Measurements from ENCODE around the gene KEL. TPM values are rescaled to one million over a fixed set of nuclear protein-coding genes. Genes with fewer than 3 reads are reported as not detected.

The KEL gene
- total and polyA plus RNA-seq, 4 donors, result 0.18 to 81.0 (median 0.36) TPM

DNA sequence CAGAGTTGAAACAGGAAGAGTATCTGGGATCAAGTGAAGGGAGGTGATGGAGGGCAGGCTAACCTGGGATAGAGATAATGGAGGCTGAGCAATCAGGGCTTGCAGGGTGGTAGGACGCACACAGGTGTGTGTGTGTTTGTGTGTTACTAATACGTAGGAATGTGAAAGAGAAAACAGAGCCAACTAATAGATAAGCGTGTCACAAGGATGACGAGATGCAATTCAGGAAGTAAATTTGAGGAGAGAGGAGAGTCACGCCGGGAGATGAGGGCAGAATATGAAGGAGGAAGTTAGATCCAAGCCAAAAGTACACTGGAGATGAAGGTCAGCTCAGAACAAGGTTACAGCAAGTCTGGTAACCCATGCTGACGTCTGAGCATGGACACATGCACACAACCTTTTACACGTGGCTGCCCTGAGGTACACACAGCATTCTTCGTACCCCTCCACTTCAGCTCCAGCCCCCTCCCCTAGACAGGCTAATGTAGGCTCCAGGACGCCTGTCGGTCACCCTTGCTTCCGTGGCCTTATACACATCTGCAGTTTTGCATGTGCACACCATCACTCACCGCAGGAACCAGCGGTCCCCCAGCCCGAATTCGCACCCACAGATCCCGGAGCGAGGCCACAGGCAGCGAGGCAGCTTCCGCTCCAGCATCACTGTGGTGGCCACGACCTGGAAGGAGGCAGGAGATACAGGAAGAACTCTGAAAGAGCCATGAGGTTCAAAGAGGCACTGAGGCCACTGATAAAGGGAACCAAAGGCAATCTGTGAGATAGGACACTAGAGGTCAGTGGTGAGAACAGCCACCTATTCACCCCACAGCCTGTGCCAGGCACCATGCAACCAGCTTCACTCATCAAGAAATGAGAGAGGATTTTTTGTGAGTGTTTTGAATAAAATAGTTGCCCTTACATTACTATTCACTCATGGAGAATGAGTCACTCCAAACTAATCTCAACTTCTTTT lies 53.0 kb downstream of the KEL start:
- WGBS, result 65% methylated on average over 21 of the region's 21 CpGs
- Histone ChIP-seq H3K4me1 (ENCODE audit: control insufficient read depth in 4 of 4, insufficient read depth in 4 of 4, low read length in 3 of 4) (no peaks in the 10 kb centered on the region), H3K4me3 (ENCODE audit: low read depth in 1 of 3, low read length in 3 of 3) (no peak overlapping the region), H3K27me3 (ENCODE audit: control insufficient read depth in 4 of 4, insufficient read depth in 4 of 4, low read length in 3 of 4) (peaks cover 0 to 3% (median 0%) of the 10 kb centered on the region in 4 donors), H3K9me3 (ENCODE audit: control insufficient read depth in 4 of 4, low read length in 3 of 4) (no peaks in the 10 kb centered on the region), H3K27ac (ENCODE audit: low read depth in 1 of 2, low read length in 2 of 2) (no peak overlapping the region), H3K9ac (ENCODE audit: low read depth in 1 of 2, low read length in 2 of 2) (no peak overlapping the region), H3K36me3 (ENCODE audit: control insufficient read depth in 4 of 4, insufficient read depth in 3 of 4, low read depth in 1 of 4, low read length in 3 of 4) (no peaks in the 10 kb centered on the region)
- peak; percentile 52 to 77 for TF ChIP-seq RAD21 (IDR thresholded peaks at IDR 0.05)
- TF ChIP-seq HNF4G (IDR thresholded peaks at IDR 0.05), result no peak
- peak in 1 of 2 donors; percentile 50 for TF ChIP-seq RXRA (IDR thresholded peaks at IDR 0.05)
- TF ChIP-seq, protein P1, sequence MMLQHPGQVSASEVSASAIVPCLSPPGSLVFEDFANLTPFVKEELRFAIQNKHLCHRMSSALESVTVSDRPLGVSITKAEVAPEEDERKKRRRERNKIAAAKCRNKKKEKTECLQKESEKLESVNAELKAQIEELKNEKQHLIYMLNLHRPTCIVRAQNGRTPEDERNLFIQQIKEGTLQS (IDR thresholded peaks at IDR 0.05), result no peak
- TF ChIP-seq FOXA2 (IDR thresholded peaks at IDR 0.05), result no peak
- peak; percentile 29 for TF ChIP-seq NR2F2 (IDR thresholded peaks at IDR 0.05)
- TF ChIP-seq YY1 (IDR thresholded peaks at IDR 0.05), result no peak
- TF ChIP-seq SP1 (IDR thresholded peaks at IDR 0.05), result no peak
- TF ChIP-seq, protein P2, sequence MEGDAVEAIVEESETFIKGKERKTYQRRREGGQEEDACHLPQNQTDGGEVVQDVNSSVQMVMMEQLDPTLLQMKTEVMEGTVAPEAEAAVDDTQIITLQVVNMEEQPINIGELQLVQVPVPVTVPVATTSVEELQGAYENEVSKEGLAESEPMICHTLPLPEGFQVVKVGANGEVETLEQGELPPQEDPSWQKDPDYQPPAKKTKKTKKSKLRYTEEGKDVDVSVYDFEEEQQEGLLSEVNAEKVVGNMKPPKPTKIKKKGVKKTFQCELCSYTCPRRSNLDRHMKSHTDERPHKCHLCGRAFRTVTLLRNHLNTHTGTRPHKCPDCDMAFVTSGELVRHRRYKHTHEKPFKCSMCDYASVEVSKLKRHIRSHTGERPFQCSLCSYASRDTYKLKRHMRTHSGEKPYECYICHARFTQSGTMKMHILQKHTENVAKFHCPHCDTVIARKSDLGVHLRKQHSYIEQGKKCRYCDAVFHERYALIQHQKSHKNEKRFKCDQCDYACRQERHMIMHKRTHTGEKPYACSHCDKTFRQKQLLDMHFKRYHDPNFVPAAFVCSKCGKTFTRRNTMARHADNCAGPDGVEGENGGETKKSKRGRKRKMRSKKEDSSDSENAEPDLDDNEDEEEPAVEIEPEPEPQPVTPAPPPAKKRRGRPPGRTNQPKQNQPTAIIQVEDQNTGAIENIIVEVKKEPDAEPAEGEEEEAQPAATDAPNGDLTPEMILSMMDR (IDR thresholded peaks at IDR 0.05; ENCODE audit: low read depth, low read length, missing input control), result peak; percentile 45
- no peak for TF ChIP-seq EGR1 (IDR thresholded peaks at IDR 0.05; ENCODE audit: low read depth in 2 of 2)
- no peak for TF ChIP-seq GABPA (IDR thresholded peaks at IDR 0.05 in 1 of 2, conservative IDR thresholded peaks at IDR 0.05 in 1 of 2)
- DNase-seq (ENCODE audit: low spot score), result no peak

DNA sequence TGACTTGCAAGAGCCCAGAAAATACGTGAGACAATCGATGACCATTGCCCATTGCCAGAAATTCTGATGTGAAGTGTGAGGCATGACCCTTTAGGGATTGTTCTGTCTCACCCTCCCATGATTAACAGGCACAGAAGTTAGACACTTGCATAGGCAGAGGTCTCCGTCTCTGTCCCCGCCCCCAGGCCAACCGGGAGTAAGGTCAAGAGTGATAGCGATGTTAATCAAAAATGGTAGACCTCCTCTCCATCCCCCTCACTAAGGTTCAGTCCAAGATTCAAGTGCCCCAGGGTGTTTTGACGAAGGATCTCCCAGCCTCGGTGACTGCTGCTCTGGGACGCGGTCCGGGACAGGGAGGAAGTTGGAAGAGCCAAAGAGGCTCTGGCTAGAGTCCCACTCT lies 53.9 kb downstream of the KEL start:
- H3K36me3 ChIP-seq (ENCODE audit: control insufficient read depth in 4 of 4, insufficient read depth in 3 of 4, low read depth in 1 of 4, low read length in 3 of 4), result no peaks in the 10 kb centered on the region
- H3K27ac ChIP-seq (ENCODE audit: low read depth in 1 of 2, low read length in 2 of 2), result no peak overlapping the region
- no peak overlapping the region for H3K9ac ChIP-seq (ENCODE audit: low read depth in 1 of 2, low read length in 2 of 2)
- no peaks in the 10 kb centered on the region for H3K4me1 ChIP-seq (ENCODE audit: control insufficient read depth in 4 of 4, insufficient read depth in 4 of 4, low read length in 3 of 4)
- H3K27me3 ChIP-seq (ENCODE audit: control insufficient read depth in 4 of 4, insufficient read depth in 4 of 4, low read length in 3 of 4), result peaks cover 0 to 3% (median 0%) of the 10 kb centered on the region in 4 donors
- DNase-seq (ENCODE audit: low spot score), result no peak
- TF ChIP-seq JUND (IDR thresholded peaks at IDR 0.05) (no peak), EGR1 (IDR thresholded peaks at IDR 0.05; ENCODE audit: low read depth in 2 of 2) (no peak), RXRA (IDR thresholded peaks at IDR 0.05) (no peak), NR2F2 (IDR thresholded peaks at IDR 0.05) (no peak), FOXA1 (IDR thresholded peaks at IDR 0.05) (no peak), TAF1 (conservative IDR thresholded peaks at IDR 0.05) (no peak), HNF4G (IDR thresholded peaks at IDR 0.05) (no peak), FOXA2 (IDR thresholded peaks at IDR 0.05) (no peak), RAD21 (IDR thresholded peaks at IDR 0.05) (no peak), HNF4A (conservative IDR thresholded peaks at IDR 0.05) (no peak), SP1 (IDR thresholded peaks at IDR 0.05) (no peak), GABPA (IDR thresholded peaks at IDR 0.05 in 1 of 2, conservative IDR thresholded peaks at IDR 0.05 in 1 of 2) (no peak), YY1 (IDR thresholded peaks at IDR 0.05) (no peak)
- TF ChIP-seq, protein P1 (IDR thresholded peaks at IDR 0.05), result no peak
- TF ChIP-seq, protein P3, sequence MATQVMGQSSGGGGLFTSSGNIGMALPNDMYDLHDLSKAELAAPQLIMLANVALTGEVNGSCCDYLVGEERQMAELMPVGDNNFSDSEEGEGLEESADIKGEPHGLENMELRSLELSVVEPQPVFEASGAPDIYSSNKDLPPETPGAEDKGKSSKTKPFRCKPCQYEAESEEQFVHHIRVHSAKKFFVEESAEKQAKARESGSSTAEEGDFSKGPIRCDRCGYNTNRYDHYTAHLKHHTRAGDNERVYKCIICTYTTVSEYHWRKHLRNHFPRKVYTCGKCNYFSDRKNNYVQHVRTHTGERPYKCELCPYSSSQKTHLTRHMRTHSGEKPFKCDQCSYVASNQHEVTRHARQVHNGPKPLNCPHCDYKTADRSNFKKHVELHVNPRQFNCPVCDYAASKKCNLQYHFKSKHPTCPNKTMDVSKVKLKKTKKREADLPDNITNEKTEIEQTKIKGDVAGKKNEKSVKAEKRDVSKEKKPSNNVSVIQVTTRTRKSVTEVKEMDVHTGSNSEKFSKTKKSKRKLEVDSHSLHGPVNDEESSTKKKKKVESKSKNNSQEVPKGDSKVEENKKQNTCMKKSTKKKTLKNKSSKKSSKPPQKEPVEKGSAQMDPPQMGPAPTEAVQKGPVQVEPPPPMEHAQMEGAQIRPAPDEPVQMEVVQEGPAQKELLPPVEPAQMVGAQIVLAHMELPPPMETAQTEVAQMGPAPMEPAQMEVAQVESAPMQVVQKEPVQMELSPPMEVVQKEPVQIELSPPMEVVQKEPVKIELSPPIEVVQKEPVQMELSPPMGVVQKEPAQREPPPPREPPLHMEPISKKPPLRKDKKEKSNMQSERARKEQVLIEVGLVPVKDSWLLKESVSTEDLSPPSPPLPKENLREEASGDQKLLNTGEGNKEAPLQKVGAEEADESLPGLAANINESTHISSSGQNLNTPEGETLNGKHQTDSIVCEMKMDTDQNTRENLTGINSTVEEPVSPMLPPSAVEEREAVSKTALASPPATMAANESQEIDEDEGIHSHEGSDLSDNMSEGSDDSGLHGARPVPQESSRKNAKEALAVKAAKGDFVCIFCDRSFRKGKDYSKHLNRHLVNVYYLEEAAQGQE (IDR thresholded peaks at IDR 0.05), result no peak
- TF ChIP-seq, protein P4, sequence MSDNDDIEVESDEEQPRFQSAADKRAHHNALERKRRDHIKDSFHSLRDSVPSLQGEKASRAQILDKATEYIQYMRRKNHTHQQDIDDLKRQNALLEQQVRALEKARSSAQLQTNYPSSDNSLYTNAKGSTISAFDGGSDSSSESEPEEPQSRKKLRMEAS (IDR thresholded peaks at IDR 0.05), result no peak
- TF ChIP-seq, protein P2 (IDR thresholded peaks at IDR 0.05; ENCODE audit: low read depth, low read length, missing input control), result no peak
- TF ChIP-seq, protein P5, sequence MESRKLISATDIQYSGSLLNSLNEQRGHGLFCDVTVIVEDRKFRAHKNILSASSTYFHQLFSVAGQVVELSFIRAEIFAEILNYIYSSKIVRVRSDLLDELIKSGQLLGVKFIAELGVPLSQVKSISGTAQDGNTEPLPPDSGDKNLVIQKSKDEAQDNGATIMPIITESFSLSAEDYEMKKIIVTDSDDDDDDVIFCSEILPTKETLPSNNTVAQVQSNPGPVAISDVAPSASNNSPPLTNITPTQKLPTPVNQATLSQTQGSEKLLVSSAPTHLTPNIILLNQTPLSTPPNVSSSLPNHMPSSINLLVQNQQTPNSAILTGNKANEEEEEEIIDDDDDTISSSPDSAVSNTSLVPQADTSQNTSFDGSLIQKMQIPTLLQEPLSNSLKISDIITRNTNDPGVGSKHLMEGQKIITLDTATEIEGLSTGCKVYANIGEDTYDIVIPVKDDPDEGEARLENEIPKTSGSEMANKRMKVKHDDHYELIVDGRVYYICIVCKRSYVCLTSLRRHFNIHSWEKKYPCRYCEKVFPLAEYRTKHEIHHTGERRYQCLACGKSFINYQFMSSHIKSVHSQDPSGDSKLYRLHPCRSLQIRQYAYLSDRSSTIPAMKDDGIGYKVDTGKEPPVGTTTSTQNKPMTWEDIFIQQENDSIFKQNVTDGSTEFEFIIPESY (IDR thresholded peaks at IDR 0.05), result no peak
- no peaks in the 10 kb centered on the region for H3K9me3 ChIP-seq (ENCODE audit: control insufficient read depth in 4 of 4, low read length in 3 of 4)
- no peak overlapping the region for H3K4me3 ChIP-seq (ENCODE audit: low read depth in 1 of 3, low read length in 3 of 3)
- WGBS, result 84% methylated on average over 11 of the region's 11 CpGs

Data from liver (tissue), 9 donors.